GM19438 (cell line): Measurements from ENCODE around the gene IL4I1.

Experiments used
- ATAC-seq: cut with Tn5 transposase; IDR thresholded peaks from one replicate; pipeline ENCODE4 v1.9.1; 2021; ENCODE audit warnings: low read depth; ENCODE audit not compliant: unreplicated experiment

IL4I1 gene

DNA sequence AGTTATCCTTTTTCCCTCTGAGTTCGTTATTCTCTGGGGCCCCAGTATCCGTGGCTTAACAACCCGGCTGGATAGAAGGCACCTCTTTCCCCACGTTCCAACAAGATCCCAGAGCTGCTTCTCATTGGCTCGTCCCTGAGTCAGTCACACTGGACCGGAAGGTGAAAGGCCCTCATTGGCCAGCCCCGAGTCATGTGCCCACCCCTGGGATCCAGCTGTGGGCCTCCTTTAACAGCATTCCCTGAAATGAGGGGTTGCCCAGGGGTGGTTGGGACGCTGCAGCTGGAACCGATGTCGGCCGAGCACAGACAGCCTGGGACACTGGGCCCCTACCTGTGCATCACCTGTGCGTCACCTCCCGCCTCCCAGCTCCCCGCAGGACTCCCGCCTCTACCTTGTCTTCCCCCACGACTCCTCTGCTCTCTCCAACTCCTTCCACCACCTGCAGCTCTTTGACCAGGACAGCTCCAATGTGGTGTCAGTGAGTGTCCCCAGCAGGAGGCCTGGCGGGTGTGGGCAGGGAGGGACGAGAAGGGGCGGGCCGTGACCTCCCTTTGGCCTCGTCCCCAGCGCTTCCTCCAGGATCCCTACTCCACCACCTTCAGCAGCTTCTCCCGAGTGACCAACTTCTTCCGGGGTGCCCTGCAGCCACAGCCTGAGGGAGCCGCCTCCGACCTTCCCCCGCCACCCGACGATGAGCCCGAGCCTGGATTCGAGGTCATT lies 14.9 kb downstream of the IL4I1 start:
- no peak for ATAC-seq

DNA sequence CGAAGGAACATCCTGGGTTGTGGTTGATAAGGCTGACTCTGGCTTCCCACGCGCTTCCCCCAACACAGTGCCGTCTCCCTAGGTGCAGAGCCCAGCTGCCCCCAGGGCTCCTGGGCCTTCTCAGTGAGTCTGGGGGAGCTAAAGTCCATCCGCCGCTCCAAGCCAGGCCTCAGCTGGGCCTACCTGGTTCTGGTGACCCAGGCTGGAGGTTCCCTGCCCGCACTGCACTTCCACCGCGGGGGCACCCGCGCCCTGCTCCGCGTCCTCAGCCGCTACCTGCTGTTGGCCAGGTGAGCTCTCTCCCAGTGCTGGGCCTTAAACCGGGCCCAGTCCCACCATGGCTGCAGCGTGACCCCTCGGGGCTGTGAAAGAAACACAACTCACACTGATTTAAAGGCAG lies 15.5 kb downstream of the IL4I1 start:
- no peak for ATAC-seq

GRCh38 chr19:49880162-49880869 lies 16.4 kb downstream of the IL4I1 start:
- no peak for ATAC-seq

- ATAC-seq: no peak
These were observed 17.3 kb downstream of the IL4I1 start for GRCh38 chr19:49879243-49879963.

GRCh38 chr19:49878744-49879070 lies 18.0 kb downstream of the IL4I1 start:
- ATAC-seq: no peak

GRCh38 chr19:49877879-49878743 lies 18.6 kb downstream of the IL4I1 start:
- ATAC-seq: peak; percentile 43

GRCh38 chr19:49877020-49877878 lies 19.4 kb downstream of the IL4I1 start, which contains the start of the genes AKT1S1 and TBC1D17:
Gene AKT1S1, minus strand, starts transcription at chr19:49877355. Its CDS starts 4,060 bp downstream, at chr19:49873295.
Gene TBC1D17, plus strand, starts transcription at chr19:49877702. Its CDS starts 22 bp downstream, at chr19:49877724.
- ATAC-seq: peak; percentile 55

DNA sequence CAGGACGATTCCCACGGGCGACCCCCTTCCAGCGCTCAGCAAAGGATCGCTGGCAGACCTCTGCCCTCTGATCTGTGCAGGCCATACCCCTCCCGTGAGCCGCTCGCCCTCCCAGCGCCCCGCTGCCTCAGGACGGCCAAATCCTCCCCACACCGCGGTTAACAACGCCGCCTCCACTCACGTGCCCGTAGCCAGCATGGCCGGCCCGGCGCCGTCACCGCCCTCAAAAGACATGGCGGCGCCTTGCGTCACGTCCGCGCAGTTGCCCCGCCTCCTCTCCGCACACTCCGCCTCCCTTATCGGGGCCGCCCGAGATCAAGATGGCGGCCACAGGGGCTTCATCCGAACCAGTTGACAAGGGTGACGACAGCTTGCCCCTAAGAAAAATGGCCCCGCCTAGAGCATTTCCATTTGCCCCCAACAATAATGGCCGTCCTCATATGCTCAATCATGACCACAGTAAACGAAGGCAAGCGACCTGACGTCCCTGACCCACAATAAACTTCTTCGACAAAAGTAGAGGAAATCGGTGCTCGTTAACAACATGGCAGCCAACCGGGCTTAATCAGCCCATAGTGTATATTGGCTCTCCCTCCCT lies 20.2 kb downstream of the IL4I1 start:
- peak; percentile 37 for ATAC-seq

- no peak for ATAC-seq
These were observed 20.7 kb downstream of the IL4I1 start for GRCh38 chr19:49875857-49876421.

- no peak for ATAC-seq
These were observed 21.5 kb downstream of the IL4I1 start for GRCh38 chr19:49875177-49875576.

- ATAC-seq: no peak
These were observed 22.1 kb downstream of the IL4I1 start for GRCh38 chr19:49874503-49875157.

GRCh38 chr19:49873834-49874233 lies 22.9 kb downstream of the IL4I1 start:
- no peak for ATAC-seq

- no peak for ATAC-seq
These were observed 23.6 kb downstream of the IL4I1 start for GRCh38 chr19:49873129-49873521.

GRCh38 chr19:49872245-49873128 lies 24.2 kb downstream of the IL4I1 start:
- ATAC-seq: no peak

GRCh38 chr19:49871349-49871985 lies 25.2 kb downstream of the IL4I1 start:
- no peak for ATAC-seq

- ATAC-seq: no peak
These were observed 26.3 kb downstream of the IL4I1 start for GRCh38 chr19:49870309-49870901.
